Bronchial epithelial cell (primary cell): ENCODE results near the gene STRA6. TPM values are rescaled to one million over a fixed set of nuclear protein-coding genes. Genes with fewer than 3 reads are reported as not detected.

Experiments
- DNase-seq: peaks from one replicate; pipeline ENCODE4 v3.0.0-alpha.2; 2010; ENCODE audit warnings: low read depth
- FAIRE-seq: peaks from 2 replicates; lab custom pipeline; 2011; peaks lifted over from hg19 to GRCh38; lab: Jason Lieb, UNC
- H3K27me3 ChIP-seq: 2 replicates; pipeline ENCODE4 v1.5.1; 2011; ENCODE audit warnings: low read length; ENCODE audit not compliant: control insufficient read depth, insufficient read depth
- H3K36me3 ChIP-seq: 2 replicates; pipeline ENCODE4 v1.5.1; 2011; ENCODE audit warnings: low read length; ENCODE audit not compliant: control insufficient read depth, insufficient read depth
- H3K4me3 ChIP-seq: 2 replicates; pipeline ENCODE4 v1.5.1; 2011; ENCODE audit warnings: mild to moderate bottlenecking, low read depth, low read length, control low read depth
- total RNA-seq: library from RNA; depleted of rRNA; stranded (reverse); fragments of >200 nt; gene quantifications from 2 replicates; pipeline ENCODE4 v1.2.1, GENCODE V29; 2014
- TF ChIP-seq, protein P1 (sequence below): IDR thresholded peaks from 2 replicates; pipeline ENCODE4 v1.5.1; 2011; ENCODE audit warnings: mild to moderate bottlenecking, moderate library complexity, low read length, control low read depth, inconsistent platforms; ENCODE audit not compliant: insufficient read depth, severe bottlenecking

STRA6 gene
- 0.26 TPM in 2 replicates for total RNA-seq

DNA sequence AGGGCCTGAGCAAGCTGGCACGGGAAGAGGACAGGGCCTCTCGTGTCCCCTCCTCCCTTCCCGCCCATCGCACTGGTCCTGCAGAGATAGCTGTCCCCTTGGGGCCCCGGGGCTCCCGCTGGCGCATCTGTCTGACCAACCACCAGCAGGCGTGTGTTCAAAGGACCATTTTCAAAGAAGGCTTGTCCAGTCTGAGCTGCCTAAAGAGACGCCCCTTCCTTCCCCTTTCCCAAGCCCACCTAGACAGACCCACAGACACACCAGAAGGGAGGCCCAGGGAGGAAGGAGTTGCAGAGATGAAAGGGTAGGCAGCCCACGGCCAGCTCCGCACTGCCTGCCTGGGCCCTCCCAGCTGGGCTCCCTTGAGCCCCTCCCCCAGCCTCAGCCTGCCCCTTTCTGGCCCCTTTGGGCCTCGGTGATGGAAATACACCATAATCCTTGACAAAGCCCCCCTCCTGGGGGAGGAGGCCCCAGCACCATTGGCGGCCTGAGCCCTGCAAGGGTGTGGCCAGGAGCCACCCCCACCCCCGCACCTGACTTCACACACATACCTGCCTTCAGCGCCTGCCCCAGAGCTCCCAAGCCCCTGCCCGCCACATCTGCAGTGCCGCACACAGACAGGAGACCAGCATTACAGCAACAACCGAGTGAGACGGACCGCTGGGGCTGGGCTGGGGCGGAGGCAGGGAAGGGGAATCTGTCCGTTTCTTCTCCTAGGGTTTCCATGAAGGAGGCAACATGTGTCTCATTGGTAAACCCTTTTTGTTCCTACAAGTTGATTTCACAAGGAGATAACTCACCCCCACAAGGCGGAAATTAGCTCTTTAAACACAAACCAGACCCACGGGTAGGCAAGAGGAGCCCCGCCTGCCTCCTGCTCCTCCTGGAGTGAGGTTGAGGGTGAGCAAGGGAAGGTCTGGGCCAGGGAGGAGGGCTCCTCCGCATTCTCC, at the start of gene STRA6:
Gene STRA6, minus strand, starts transcription at position 336 of the 950 bp plus-strand sequence. CDS start 520 bp downstream, outside the sequence.
- TF ChIP-seq, protein P1, sequence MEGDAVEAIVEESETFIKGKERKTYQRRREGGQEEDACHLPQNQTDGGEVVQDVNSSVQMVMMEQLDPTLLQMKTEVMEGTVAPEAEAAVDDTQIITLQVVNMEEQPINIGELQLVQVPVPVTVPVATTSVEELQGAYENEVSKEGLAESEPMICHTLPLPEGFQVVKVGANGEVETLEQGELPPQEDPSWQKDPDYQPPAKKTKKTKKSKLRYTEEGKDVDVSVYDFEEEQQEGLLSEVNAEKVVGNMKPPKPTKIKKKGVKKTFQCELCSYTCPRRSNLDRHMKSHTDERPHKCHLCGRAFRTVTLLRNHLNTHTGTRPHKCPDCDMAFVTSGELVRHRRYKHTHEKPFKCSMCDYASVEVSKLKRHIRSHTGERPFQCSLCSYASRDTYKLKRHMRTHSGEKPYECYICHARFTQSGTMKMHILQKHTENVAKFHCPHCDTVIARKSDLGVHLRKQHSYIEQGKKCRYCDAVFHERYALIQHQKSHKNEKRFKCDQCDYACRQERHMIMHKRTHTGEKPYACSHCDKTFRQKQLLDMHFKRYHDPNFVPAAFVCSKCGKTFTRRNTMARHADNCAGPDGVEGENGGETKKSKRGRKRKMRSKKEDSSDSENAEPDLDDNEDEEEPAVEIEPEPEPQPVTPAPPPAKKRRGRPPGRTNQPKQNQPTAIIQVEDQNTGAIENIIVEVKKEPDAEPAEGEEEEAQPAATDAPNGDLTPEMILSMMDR, result peak; percentile 28
- FAIRE-seq, result peak; percentile 86

GRCh38 chr15:74252291-74252690, 49.7 kb upstream of the STRA6 start:
- H3K27me3 ChIP-seq, result peaks cover 8% of the 10 kb centered on the region
- peak; percentile 30 for DNase-seq
- FAIRE-seq, result peak; percentile 23
- H3K36me3 ChIP-seq, result no peaks in the 10 kb centered on the region
- TF ChIP-seq, protein P1, result no peak
- H3K4me3 ChIP-seq, result no peak overlapping the region

More for the DNA sequence above, at the start of gene STRA6:
- Histone ChIP-seq H3K4me3 (no peak within 1 kb of the TSS), H3K36me3 (no peaks in the 10 kb centered on the region), H3K27me3 (no peaks in the 10 kb centered on the region)
- peak; percentile 81 for DNase-seq

DNA sequence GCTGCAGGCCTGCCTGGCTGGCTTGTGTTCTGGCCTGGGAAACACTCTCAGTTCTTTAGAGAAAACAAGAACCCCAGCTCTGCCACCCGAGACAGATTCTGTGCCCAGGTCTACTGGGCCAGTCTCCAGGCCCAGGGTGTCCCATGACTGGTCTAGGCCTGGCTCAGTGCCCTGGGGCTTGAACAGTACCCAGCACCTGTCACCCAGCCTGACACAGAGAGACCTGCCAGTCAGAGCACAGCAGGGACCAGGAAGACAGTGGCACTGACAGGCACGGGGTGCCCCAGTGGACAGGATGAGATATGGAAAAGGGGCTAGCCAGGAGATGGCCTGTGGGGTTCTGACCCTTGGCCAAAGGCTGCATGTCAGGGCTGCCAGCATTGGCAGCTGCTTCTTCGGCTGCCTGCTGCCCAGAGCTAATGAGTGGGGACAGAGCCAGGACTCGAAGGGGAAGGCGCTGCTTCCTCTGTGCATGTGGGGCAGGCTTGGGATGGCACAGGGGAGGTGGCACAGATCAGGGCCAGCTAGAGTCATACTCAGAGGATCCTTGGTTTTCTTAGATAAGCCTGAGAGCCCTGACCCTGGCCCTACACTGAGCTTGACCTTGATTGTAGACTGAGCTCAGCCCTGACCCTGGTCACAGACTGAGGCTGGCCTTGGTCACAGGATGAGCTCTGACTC, 48.7 kb upstream of the STRA6 start:
- FAIRE-seq (peak; percentile 32), DNase-seq (no peak)
- Histone ChIP-seq H3K36me3 (no peaks in the 10 kb centered on the region), H3K27me3 (peaks cover 8% of the 10 kb centered on the region), H3K4me3 (no peak overlapping the region)
- TF ChIP-seq, protein P1, result no peak

- H3K36me3 ChIP-seq, result no peaks in the 10 kb centered on the region
- no peak overlapping the region for H3K4me3 ChIP-seq
- TF ChIP-seq, protein P1, result no peak
- peaks cover 4% of the 10 kb centered on the region for H3K27me3 ChIP-seq
- no peak for DNase-seq
- FAIRE-seq, result no peak
These were observed 47.7 kb upstream of the STRA6 start for GRCh38 chr15:74250266-74250665.

DNA sequence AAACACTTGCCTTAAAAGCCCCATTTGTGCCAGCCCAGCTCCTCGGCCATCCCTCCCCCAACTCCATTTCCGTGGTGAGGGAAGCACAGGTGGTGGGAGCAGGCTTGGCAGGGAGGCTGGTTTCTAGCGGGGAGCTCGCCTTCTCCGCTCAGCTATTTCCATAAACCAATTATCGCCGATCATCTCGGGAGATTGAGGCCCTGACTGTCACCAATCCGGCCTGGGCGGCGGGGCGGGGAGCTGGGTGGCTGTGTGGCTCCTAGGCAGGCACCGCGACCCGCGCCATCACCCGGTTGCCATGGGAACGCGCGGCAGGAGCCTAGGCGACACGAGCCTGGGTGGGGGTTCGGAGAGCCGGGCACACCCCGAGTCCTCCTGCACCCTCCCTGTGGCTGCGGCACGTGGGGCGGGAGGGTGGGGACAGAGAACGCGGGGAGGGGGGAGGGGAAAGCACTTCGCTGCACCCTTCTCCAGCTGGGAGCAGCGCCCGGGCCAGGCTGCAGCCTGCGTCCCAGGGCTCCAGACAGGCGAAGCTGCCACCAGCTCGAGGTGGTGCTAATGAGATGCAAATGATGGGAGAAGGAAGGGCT, 42.9 kb upstream of the STRA6 start:
- DNase-seq (no peak), FAIRE-seq (no peak)
- H3K36me3 ChIP-seq, result no peaks in the 10 kb centered on the region
- H3K27me3 ChIP-seq, result peaks cover 4% of the 10 kb centered on the region
- H3K4me3 ChIP-seq, result no peak overlapping the region
- TF ChIP-seq, protein P1, result no peak
